Immature natural killer cell (primary cell): ENCODE results near the gene GSTO2. TPM values are rescaled to one million over a fixed set of nuclear protein-coding genes. Genes with fewer than 3 reads are reported as not detected.
"Not testable (repeated sequence)": the region's sequence is repeated elsewhere in the genome, so short reads cannot be mapped to it uniquely, and the experiment has no call there.

Source experiments
- DNase-seq, 3 donors: peaks; one replicate each; pipeline ENCODE4 v3.0.0; 2022; ENCODE audit warnings: mixed read lengths in 1 of 3
- H3K27ac Mint-ChIP-seq, 6 donors: one replicate each; pipeline ENCODE4 v1.8.0; 2020; ENCODE audit warnings: mixed read lengths in 6 of 6, mild to moderate bottlenecking in 5 of 6, inconsistent platforms in 4 of 6, moderate library complexity in 3 of 6
- H3K27me3 Mint-ChIP-seq, 3 donors: one replicate each; pipeline ENCODE4 v1.8.0; 2020 to 2021; ENCODE audit warnings: low read depth in 3 of 3, mild to moderate bottlenecking in 3 of 3, mixed read lengths in 3 of 3, moderate library complexity in 3 of 3, inconsistent platforms in 1 of 3
- H3K36me3 Mint-ChIP-seq, 3 donors: one replicate each; pipeline ENCODE4 v1.8.0; 2020; ENCODE audit warnings: mixed read lengths in 3 of 3, inconsistent platforms in 2 of 3, mild to moderate bottlenecking in 2 of 3
- H3K4me1 Mint-ChIP-seq, 2 donors: one replicate each; pipeline ENCODE4 v1.8.0; 2020; ENCODE audit warnings: inconsistent platforms in 2 of 2, mild to moderate bottlenecking in 2 of 2, mixed read lengths in 2 of 2, moderate library complexity in 1 of 2
- H3K4me3 Mint-ChIP-seq, 5 donors: one replicate each; pipeline ENCODE4 v1.8.0; 2020; ENCODE audit warnings: mild to moderate bottlenecking in 5 of 5, mixed read lengths in 5 of 5, inconsistent platforms in 3 of 5, moderate library complexity in 3 of 5
- H3K9me3 Mint-ChIP-seq, 6 donors: one replicate each; pipeline ENCODE4 v1.8.0; 2020; ENCODE audit warnings: mild to moderate bottlenecking in 6 of 6, mixed read lengths in 6 of 6, inconsistent platforms in 4 of 6, moderate library complexity in 3 of 6
- polyA plus RNA-seq, 3 donors: library from polyadenylated mRNA; unstranded; fragments of 300-500 nt; fragmentation: Illumina TruSeq; gene quantifications; one replicate each; pipeline ENCODE4 v1.2.3, GENCODE V29; 2021

The GSTO2 gene
- 1 to 10 TPM in 1 of 3 donors, under 1 TPM in 2; 0.16 to 1.6 (median 0.85) TPM for polyA plus RNA-seq

GRCh38 chr10:104268713-104269645 lies at the start of gene GSTO2:
Gene GSTO2 (plus strand): TSS chr10:104269184. CDS start chr10:104274916, 5,732 bp downstream.
- DNase-seq: peak; percentile 98 to 99 (median 99)
- no peaks in the 10 kb centered on the region for H3K9me3 Mint-ChIP-seq
- peaks cover 4 to 17% (median 6%) of the 10 kb centered on the region in 3 donors for H3K36me3 Mint-ChIP-seq
- H3K4me1 Mint-ChIP-seq: peaks cover 38 to 56% of the 10 kb centered on the region in 2 donors
- peak within 1 kb of the TSS; percentile 83 to 95 (median 89) for H3K4me3 Mint-ChIP-seq
- H3K27me3 Mint-ChIP-seq: peaks cover 6 to 12% (median 8%) of the 10 kb centered on the region in 3 donors
- H3K27ac Mint-ChIP-seq: peak within 1 kb of the TSS; percentile 88 to 98 (median 96)

- Mint-ChIP-seq H3K9me3 (no peaks in the 10 kb centered on the region), H3K4me1 (peaks cover 2 to 7% of the 10 kb centered on the region in 2 donors), H3K4me3 (no peak overlapping the region), H3K27ac (no peak overlapping the region), H3K27me3 (peaks cover 9 to 22% (median 9%) of the 10 kb centered on the region in 3 donors), H3K36me3 (no peaks in the 10 kb centered on the region)
- DNase-seq: no peak
Measured at GRCh38 chr10:104220522-104220921, 48.5 kb upstream of the GSTO2 start.

- no peak for DNase-seq
- no peak overlapping the region for H3K4me3 Mint-ChIP-seq
- H3K27ac Mint-ChIP-seq: no peak overlapping the region
- H3K9me3 Mint-ChIP-seq: no peaks in the 10 kb centered on the region
- peaks cover 8 to 22% (median 11%) of the 10 kb centered on the region in 3 donors for H3K27me3 Mint-ChIP-seq
- H3K4me1 Mint-ChIP-seq: peaks cover 2 to 7% of the 10 kb centered on the region in 2 donors
- H3K36me3 Mint-ChIP-seq: no peaks in the 10 kb centered on the region
Measured at GRCh38 chr10:104223304-104223703, 45.7 kb upstream of the GSTO2 start.

- peak overlapping the region in 1 of 6 donors; percentile 71 for H3K27ac Mint-ChIP-seq
- H3K9me3 Mint-ChIP-seq: peaks cover 0 to 2% (median 0%) of the 10 kb centered on the region in 6 donors
- peaks cover 15 to 23% (median 19%) of the 10 kb centered on the region in 3 donors for H3K27me3 Mint-ChIP-seq
- H3K4me3 Mint-ChIP-seq: peak overlapping the region in 2 of 5 donors; percentile 18 to 32
- H3K4me1 Mint-ChIP-seq: peaks cover 14 to 27% of the 10 kb centered on the region in 2 donors
- no peaks in the 10 kb centered on the region for H3K36me3 Mint-ChIP-seq
- no peak for DNase-seq
Measured at GRCh38 chr10:104230490-104230889, 38.5 kb upstream of the GSTO2 start.

- H3K27ac Mint-ChIP-seq: peak within 1 kb of the TSS in 5 of 6 donors; percentile 65 to 84 (median 78)
- H3K27me3 Mint-ChIP-seq: peaks cover 15 to 25% (median 23%) of the 10 kb centered on the region in 3 donors
- H3K36me3 Mint-ChIP-seq: no peaks in the 10 kb centered on the region
Measured at GRCh38 chr10:104231784-104232612, 37.0 kb upstream of the GSTO2 start, which contains the start of gene CFAP43. Gene CFAP43 (minus strand): TSS chr10:104232364. CDS start chr10:104232246, 118 bp downstream.

GRCh38 chr10:104232613-104233102 lies 36.3 kb upstream of the GSTO2 start:
- peak overlapping the region; percentile 85 to 91 (median 87) for H3K4me3 Mint-ChIP-seq
- H3K4me1 Mint-ChIP-seq: peaks cover 14 to 27% of the 10 kb centered on the region in 2 donors
- no peak for DNase-seq
- H3K36me3 Mint-ChIP-seq: no peaks in the 10 kb centered on the region
- peaks cover 0 to 2% (median 0%) of the 10 kb centered on the region in 6 donors for H3K9me3 Mint-ChIP-seq
- peak overlapping the region in 5 of 6 donors; percentile 19 to 81 (median 71) for H3K27ac Mint-ChIP-seq
- peaks cover 15 to 25% (median 23%) of the 10 kb centered on the region in 3 donors for H3K27me3 Mint-ChIP-seq

More at GRCh38 chr10:104231784-104232612, 37.0 kb upstream of the GSTO2 start, which contains the start of gene CFAP43:
- H3K9me3 Mint-ChIP-seq: peaks cover 0 to 2% (median 0%) of the 10 kb centered on the region in 6 donors
- DNase-seq: peak; percentile 98 to 99 (median 98)
- peak within 1 kb of the TSS; percentile 85 to 91 (median 87) for H3K4me3 Mint-ChIP-seq
- peaks cover 14 to 27% of the 10 kb centered on the region in 2 donors for H3K4me1 Mint-ChIP-seq

DNA sequence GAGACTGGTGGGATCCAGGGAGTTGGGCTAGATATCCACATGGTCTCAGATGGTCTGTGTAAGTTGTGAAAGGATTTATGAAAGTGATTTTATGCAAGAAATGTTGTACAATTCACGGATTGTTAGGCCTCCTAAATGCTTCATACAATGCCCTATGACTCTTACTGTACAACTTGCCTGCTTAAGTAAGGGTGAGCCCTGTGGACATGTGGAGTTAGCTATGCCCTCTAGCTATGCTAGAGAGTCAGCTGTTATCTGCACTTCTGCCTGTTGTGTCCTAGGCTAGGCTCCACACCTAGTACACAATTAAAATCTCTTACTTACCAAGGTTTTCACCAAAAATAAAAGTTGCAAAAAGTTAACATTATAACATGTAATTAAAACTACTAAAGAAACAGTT lies 35.2 kb upstream of the GSTO2 start:
- no peak for DNase-seq
- Mint-ChIP-seq H3K4me3 (peak overlapping the region; percentile 52 to 61 (median 54)), H3K27me3 (peaks cover 12 to 31% (median 26%) of the 10 kb centered on the region in 3 donors), H3K36me3 (no peaks in the 10 kb centered on the region), H3K9me3 (peaks cover 0 to 2% (median 0%) of the 10 kb centered on the region in 6 donors), H3K4me1 (peaks cover 14 to 27% of the 10 kb centered on the region in 2 donors), H3K27ac (no peak overlapping the region)

GRCh38 chr10:104234934-104235333 lies 34.0 kb upstream of the GSTO2 start:
- H3K4me1 Mint-ChIP-seq: peaks cover 14 to 27% of the 10 kb centered on the region in 2 donors
- peaks cover 12 to 33% (median 23%) of the 10 kb centered on the region in 3 donors for H3K27me3 Mint-ChIP-seq
- no peaks in the 10 kb centered on the region for H3K36me3 Mint-ChIP-seq
- peaks cover 0 to 2% (median 0%) of the 10 kb centered on the region in 6 donors for H3K9me3 Mint-ChIP-seq
- no peak overlapping the region for H3K4me3 Mint-ChIP-seq
- no peak overlapping the region for H3K27ac Mint-ChIP-seq
- DNase-seq: no peak

DNA sequence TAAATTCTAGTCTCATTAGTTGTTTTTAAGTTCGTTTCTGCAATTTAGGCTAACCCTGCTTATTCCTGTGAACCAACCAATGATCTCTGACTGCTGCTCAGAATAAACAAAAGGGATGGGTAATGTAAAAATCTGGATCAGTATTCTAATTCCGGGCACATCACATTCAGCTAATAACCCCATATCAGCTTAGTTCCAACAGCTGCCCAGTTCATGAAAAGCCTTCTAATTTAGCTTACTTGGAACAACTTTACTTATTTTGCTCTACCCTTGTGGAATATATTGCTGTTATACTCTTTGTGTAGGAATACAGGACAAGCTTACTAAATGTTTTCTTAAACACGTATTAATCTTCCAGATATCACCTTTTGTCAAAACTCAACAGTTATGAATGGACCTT lies 33.2 kb upstream of the GSTO2 start:
- Mint-ChIP-seq H3K27ac (no peak overlapping the region), H3K9me3 (peaks cover 0 to 2% (median 0%) of the 10 kb centered on the region in 6 donors), H3K27me3 (peaks cover 12 to 35% (median 26%) of the 10 kb centered on the region in 3 donors), H3K4me3 (no peak overlapping the region), H3K36me3 (no peaks in the 10 kb centered on the region), H3K4me1 (peaks cover 14 to 23% of the 10 kb centered on the region in 2 donors)
- DNase-seq: no peak

DNA sequence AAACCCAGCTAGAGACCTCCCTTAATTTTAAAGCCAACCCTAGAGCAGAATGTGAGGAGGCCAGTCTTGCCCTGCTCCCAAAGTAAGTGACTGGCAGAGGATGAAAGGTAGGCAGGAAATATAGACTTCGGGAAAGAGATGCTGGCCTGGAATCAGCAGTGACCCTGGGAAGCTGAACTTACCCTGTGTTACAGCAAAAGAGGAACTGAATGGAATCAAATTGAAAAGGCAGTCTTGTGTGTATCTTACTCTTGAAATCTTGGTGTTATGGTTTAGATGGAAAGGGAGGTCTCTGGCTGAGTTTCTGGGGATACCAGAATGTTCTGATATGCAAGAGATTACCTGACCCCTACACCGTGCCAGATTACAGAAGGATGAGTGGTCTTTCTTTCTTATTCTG lies 28.9 kb upstream of the GSTO2 start:
- DNase-seq: no peak
- no peaks in the 10 kb centered on the region for H3K36me3 Mint-ChIP-seq
- H3K9me3 Mint-ChIP-seq: no peaks in the 10 kb centered on the region
- H3K27ac Mint-ChIP-seq: no peak overlapping the region
- no peak overlapping the region for H3K4me3 Mint-ChIP-seq
- peaks cover 1 to 21% (median 10%) of the 10 kb centered on the region in 3 donors for H3K27me3 Mint-ChIP-seq
- no peaks in the 10 kb centered on the region for H3K4me1 Mint-ChIP-seq

DNA sequence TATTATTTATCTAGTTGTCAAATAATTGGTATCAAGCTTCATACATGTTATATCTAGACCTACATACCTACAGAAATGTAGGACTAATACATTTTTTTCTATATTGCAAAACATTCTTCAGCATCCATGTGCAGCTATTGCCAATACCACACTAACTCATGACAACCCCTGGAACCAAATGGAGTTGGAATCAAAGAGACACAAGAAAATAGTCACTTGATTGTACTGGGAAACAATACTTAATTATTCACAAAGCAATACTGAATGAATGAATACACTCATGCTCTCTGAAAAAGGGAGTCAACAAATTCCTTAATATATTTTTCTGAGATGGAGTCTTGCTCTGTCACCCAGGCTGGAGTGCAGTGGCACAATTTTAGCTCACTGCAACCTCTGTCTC lies 26.4 kb upstream of the GSTO2 start:
- DNase-seq: no peak
- Mint-ChIP-seq H3K36me3 (no peaks in the 10 kb centered on the region), H3K9me3 (no peaks in the 10 kb centered on the region), H3K4me3 (no peak overlapping the region), H3K27me3 (peaks cover 1 to 17% (median 7%) of the 10 kb centered on the region in 3 donors), H3K27ac (no peak overlapping the region), H3K4me1 (no peaks in the 10 kb centered on the region)

DNA sequence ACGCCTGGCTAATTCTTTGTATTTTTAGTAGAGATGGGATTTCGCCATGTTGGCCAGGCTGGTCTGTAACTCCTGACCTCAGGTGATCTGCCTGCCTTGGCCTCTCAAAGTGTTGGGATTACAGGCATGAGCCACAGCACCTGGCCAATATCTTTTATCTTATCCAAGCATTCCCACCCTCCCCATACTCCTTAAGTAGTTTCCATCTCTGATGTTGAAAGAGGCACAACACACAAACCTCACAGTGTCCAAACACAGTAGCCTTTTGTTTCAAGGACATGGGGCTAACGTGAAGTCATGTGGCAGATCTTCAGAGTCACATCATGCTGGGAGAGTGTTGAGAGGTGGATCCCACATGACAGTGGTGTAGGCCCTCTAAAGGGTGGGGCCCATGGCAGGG lies 26.0 kb upstream of the GSTO2 start:
- H3K27me3 Mint-ChIP-seq: peaks cover 1 to 14% (median 6%) of the 10 kb centered on the region in 3 donors
- H3K9me3 Mint-ChIP-seq, H3K4me1 Mint-ChIP-seq, H3K27ac Mint-ChIP-seq, H3K36me3 Mint-ChIP-seq, H3K4me3 Mint-ChIP-seq, DNase-seq: not testable (repeated sequence)

- no peak for DNase-seq
- H3K27ac Mint-ChIP-seq: no peak overlapping the region
- H3K4me3 Mint-ChIP-seq: no peak overlapping the region
- H3K27me3 Mint-ChIP-seq: peaks cover 1 to 13% (median 5%) of the 10 kb centered on the region in 3 donors
- no peaks in the 10 kb centered on the region for H3K4me1 Mint-ChIP-seq
- H3K36me3 Mint-ChIP-seq: no peaks in the 10 kb centered on the region
- no peaks in the 10 kb centered on the region for H3K9me3 Mint-ChIP-seq
Measured at GRCh38 chr10:104243512-104243911, 25.5 kb upstream of the GSTO2 start.
